GM19395 (cell line): Measurements from ENCODE around the gene HS6ST3.
A peak's percentile ranks its signal among the peaks of the same experiment; 100 is the strongest.

Experiments used
- ATAC-seq: cut with Tn5 transposase; IDR thresholded peaks from one replicate; pipeline ENCODE4 v1.9.1; 2021; ENCODE audit warnings: mild to moderate bottlenecking, moderate library complexity; ENCODE audit not compliant: unreplicated experiment

Gene HS6ST3

GRCh38 chr13:96198038-96198437, 108.1 kb downstream of the HS6ST3 start:
- no peak for ATAC-seq

- ATAC-seq, result no peak
Measured at GRCh38 chr13:96199315-96199714, 109.4 kb downstream of the HS6ST3 start.

DNA sequence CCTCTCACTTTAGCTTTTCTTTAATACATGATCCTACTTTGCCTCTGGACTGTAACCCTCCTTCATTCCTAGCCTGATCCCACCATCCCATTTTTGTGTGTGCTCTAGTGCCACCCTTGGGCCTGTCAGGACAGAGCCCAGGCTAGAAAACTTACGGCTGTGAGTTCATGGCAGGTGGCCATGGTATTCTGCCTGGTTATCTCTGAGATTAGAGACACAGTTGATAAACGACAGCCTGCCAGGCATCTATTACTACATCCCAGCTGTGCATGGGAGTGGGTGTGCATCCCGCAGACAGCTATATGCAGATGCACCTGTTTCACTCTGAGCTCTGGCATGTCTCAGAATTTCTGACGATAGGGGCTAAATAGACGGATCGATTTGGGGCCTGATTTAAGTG, 110.9 kb downstream of the HS6ST3 start:
- no peak for ATAC-seq

GRCh38 chr13:96202315-96202714, 112.4 kb downstream of the HS6ST3 start:
- ATAC-seq, result no peak

GRCh38 chr13:96203471-96203870, 113.6 kb downstream of the HS6ST3 start:
- no peak for ATAC-seq

- ATAC-seq, result no peak
Measured at GRCh38 chr13:96214824-96215445, 125.0 kb downstream of the HS6ST3 start.

- no peak for ATAC-seq
Measured at GRCh38 chr13:96216543-96216942, 126.6 kb downstream of the HS6ST3 start.

- no peak for ATAC-seq
Measured at GRCh38 chr13:96218475-96218874, 128.6 kb downstream of the HS6ST3 start.

- no peak for ATAC-seq
Measured at GRCh38 chr13:96221471-96221870, 131.6 kb downstream of the HS6ST3 start.

DNA sequence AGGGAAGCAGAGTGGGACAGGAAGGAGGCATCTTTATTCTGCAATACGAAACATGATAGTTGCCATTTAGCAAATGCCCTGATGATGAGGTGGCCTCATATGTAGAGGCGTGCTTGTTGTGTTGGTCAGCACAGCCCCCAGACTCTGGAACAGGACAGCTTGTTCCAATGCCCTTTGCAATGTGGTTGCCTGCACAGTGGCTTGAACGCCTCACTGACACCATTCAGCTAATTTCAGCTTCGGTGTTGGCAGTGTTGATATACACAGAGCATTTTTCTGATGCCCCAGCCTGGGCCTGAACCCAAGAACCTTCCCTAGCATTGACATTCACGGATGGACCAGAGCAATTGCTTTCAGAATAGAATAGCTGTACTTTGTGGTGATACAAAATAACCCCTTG, 133.3 kb downstream of the HS6ST3 start:
- ATAC-seq, result no peak

DNA sequence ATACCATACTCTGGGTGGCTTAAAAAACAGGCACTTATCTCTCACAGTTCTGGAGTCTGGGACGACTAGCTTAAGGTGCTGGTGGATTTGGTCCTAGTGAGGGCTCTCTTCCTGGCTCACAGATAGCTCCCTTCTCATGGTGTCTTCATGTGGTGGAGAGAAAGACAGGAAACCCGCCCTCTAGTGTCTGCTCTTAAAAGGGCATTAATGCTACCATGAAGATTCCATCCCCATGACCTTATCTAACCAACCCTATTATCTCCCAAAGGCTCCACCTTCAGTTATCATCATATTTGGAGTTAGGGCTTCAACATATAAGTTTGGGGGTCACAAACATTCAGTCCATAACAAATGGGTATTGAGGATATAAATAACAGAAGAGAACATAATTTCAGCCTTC, 139.4 kb downstream of the HS6ST3 start:
- peak; percentile 87 for ATAC-seq

DNA sequence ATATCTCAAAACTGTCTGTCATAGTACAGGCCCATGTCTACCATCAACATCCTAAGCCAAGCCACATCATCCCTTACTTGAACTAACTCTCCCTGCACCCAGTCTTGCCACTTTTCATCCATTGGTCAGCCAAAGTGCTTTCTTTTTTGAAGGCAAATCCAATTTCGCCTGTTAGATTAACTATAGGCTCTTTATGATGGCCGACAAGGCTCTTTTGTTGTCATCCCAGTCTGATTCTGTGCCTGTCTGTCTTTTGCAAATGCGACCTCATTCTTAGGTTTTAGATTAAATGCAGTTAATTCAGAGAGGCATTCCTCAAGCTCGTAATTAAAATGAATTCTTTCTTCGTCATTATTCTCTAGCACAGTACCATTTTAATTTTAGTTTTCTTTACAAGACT, 148.3 kb downstream of the HS6ST3 start:
- ATAC-seq, result no peak

- ATAC-seq, result no peak
Measured at GRCh38 chr13:96238861-96239260, 149.0 kb downstream of the HS6ST3 start.

DNA sequence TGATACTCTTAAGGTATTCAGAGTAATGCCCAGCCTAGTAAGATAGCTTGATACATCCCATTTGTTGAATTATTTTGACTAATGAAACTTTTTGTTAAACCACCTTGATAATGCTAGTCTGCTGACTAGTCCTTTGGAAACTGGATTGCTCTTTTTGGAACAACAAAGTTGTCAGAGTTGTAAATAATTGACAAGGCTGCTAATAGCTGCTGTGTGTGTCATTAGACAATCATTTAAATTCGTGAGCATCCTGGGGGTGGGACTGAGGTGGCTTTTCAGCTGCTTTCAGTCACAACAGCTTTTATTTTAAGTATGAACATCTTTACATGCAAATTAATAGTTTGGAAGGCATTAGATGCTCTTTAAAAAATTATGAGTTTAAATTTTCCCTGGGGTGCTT, 153.5 kb downstream of the HS6ST3 start:
- ATAC-seq, result no peak

GRCh38 chr13:96248103-96248502, 158.2 kb downstream of the HS6ST3 start:
- no peak for ATAC-seq

GRCh38 chr13:96248996-96249395, 159.1 kb downstream of the HS6ST3 start:
- no peak for ATAC-seq

DNA sequence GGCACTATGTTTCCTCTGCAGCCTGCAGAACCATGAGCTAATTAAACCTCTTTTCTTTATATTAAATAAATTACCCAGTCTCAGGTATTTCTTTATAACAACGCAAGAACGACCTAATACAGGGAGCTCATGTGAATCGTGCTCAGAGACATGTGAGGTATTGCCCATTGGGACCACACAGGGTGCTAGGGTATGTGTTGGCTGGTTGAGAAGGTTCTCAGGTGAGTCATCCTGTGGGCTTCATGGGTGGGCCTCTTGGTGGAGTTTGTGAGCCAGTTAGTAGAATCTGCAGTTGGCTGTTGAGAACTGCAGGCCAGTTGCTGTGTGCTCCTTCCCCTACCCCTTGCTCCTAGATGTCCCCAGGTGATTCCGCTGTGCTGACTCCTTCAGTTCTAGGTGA, 163.0 kb downstream of the HS6ST3 start:
- no peak for ATAC-seq

- no peak for ATAC-seq
Measured at GRCh38 chr13:96273196-96273595, 183.3 kb downstream of the HS6ST3 start.

- ATAC-seq, result no peak
Measured at GRCh38 chr13:96274046-96274445, 184.1 kb downstream of the HS6ST3 start.

DNA sequence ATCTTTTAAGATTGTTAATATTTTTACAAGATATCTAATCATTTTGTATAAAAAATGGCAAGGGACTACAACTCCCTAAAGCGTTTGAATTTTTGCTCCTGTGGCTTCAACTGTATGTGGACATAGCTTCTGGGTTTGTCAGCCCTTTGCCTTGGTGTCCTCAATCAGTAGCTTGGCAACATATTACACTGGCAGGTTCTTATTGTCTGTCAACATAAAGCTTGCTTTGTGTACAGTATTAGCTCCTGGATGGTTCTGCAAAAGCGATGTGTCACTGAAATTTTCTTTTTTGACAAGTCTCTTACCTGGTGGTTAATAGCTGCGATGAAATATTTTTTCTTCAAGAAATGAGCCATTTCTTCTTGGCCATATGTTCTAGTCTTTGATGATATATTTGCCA, 190.0 kb downstream of the HS6ST3 start:
- ATAC-seq, result no peak

DNA sequence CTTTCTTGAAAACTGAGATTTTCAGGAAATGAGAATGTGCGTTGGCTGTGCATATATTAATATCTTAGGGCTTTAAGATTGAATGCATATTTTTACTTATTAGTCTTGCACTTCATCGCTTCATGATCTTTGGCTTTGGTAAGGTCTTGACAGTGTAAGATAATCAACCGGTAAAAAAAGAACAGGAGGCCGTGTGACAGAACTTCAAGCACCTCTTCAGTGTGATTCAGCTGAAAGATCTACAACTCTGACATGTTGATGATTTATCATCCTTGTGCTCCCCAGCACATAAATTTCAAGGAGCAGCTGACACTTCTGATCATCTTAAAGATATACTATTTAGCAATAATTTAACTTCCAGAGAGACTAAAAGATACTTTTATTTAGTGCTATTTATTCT, 195.1 kb downstream of the HS6ST3 start:
- no peak for ATAC-seq

DNA sequence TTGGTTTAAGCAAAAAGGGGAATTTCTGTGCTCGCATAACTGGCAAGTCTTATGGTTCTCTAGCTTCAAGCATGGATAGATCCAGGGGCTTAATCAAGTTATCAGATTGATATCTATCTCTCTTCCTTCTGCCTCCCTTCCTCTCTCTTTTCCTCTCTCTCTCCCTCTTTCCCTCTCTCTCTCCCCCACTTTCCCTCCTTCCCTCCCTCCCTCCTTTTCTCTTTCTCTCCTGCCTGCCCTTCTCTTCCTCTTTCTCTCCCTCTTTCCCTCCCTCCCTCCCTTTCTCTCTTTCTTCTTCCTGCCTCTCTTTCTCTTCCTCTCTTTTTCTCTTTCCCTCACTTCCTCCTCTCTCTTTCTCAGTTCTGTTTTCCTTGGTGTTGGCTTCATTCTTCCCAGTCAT, 195.8 kb downstream of the HS6ST3 start:
- ATAC-seq, result no peak
